Esophagus muscularis mucosa (tissue), 4 donors: ENCODE measurements around the gene SIGLECL1. TPM values are rescaled to one million over a fixed set of nuclear protein-coding genes. Genes with fewer than 3 reads are reported as not detected.

Experiments
- DNase-seq: peaks from one replicate; pipeline ENCODE4 v3.0.0-alpha.2; 2017; ENCODE audit errors: extremely low spot score
- H3K27ac ChIP-seq, 4 donors: fragments of 200-600 bp; sonication (generic); replicated peaks in 1 of 4; 1 replicate in 3 of 4; 2 replicates in 1 of 4; pipeline ENCODE4 v1.5.1; 2016 to 2019; ENCODE audit warnings: mild to moderate bottlenecking in 1 of 4
- H3K27me3 ChIP-seq, 4 donors: fragments of 200-600 bp; sonication (generic); one replicate each; pipeline versions ENCODE4 v1.5.1 to v1.6.0; 2016 to 2019
- H3K36me3 ChIP-seq, 4 donors: fragments of 200-600 bp; sonication (generic); one replicate each; pipeline ENCODE4 v1.5.1; 2016 to 2019
- H3K4me1 ChIP-seq, 4 donors: fragments of 200-600 bp; sonication (generic); one replicate each; pipeline ENCODE4 v1.5.1; 2016 to 2019
- H3K4me3 ChIP-seq, 4 donors: fragments of 200-600 bp; sonication (generic); 1 replicate in 2 of 4; 2 replicates in 2 of 4; pipeline ENCODE4 v1.5.1; 2016 to 2019; ENCODE audit warnings: mild to moderate bottlenecking in 4 of 4, moderate library complexity in 1 of 4
- H3K9me3 ChIP-seq, 4 donors: fragments of 200-600 bp; sonication (generic); 1 replicate in 3 of 4; 2 replicates in 1 of 4; pipeline ENCODE4 v1.5.1; 2016 to 2019
- EP300 ChIP-seq: sonication (generic); formaldehyde crosslinking; IDR thresholded peaks from one replicate; pipeline ENCODE4 v1.6.1; 2017; ENCODE audit warnings: antibody characterized with exemption
- POLR2A ChIP-seq: fragments of 450-650 bp; IDR thresholded peaks from one replicate; pipeline ENCODE4 v1.6.1; 2017; ENCODE audit warnings: antibody characterized with exemption, moderate library complexity, mild to moderate bottlenecking, low read depth
- POLR2AphosphoS5 ChIP-seq, 2 donors: sonication (generic); formaldehyde crosslinking; IDR thresholded peaks; one replicate each; pipeline ENCODE4 v1.6.1; 2017; ENCODE audit warnings: antibody characterized with exemption in 2 of 2
- WGBS: methylation state at CpG from one replicate; pipeline ENCODE4 v1.1.5; 2018; 5-methylcytosine and 5-hydroxymethylcytosine counted together
- intact Hi-C: fragments of 100-400 bp; cut with DNase I; formaldehyde crosslinking; loops from one replicate; pipeline ENCODE4 v1.15.1; 2023
- total RNA-seq, 4 donors: library from RNA; depleted of rRNA; stranded (reverse); fragments of >200 nt; gene quantifications; one replicate each; pipeline versions ENCODE4 v1.1.0 to v1.2.1, GENCODE V29; 2016
- TF ChIP-seq, protein P1 (sequence below), 3 experiments: fragments of 200-600 bp in 2 of 3; fragments of 450-650 bp in 1 of 3; sonication (generic) in 2 of 3; IDR thresholded peaks; one replicate each; pipeline ENCODE4 v1.5.1; 2017 to 2019; ENCODE audit warnings: antibody characterized with exemption in 3 of 3, mild to moderate bottlenecking in 2 of 3, moderate library complexity in 1 of 3

Gene SIGLECL1
- total RNA-seq, 4 donors from 2014 or later = not detected

- intact Hi-C loops = no loop called here
Measured at GRCh38 chr19:51296336-51297093, 45.6 kb downstream of the SIGLECL1 start.

GRCh38 chr19:51297406-51297805, 46.5 kb downstream of the SIGLECL1 start:
- Histone ChIP-seq H3K4me3 (no peak overlapping the region), H3K27me3 (peaks cover 0 to 76% (median 5%) of the 10 kb centered on the region in 4 donors), H3K36me3 (no peaks in the 10 kb centered on the region), H3K4me1 (no peaks in the 10 kb centered on the region), H3K27ac (no peak overlapping the region), H3K9me3 (peaks cover 0 to 10% (median 4%) of the 10 kb centered on the region in 4 donors)
- no peak for DNase-seq
- TF ChIP-seq POLR2AphosphoS5 (IDR thresholded peaks at IDR 0.05) (no peak), EP300 (no peak), POLR2A (no peak)
- TF ChIP-seq, protein P1, sequence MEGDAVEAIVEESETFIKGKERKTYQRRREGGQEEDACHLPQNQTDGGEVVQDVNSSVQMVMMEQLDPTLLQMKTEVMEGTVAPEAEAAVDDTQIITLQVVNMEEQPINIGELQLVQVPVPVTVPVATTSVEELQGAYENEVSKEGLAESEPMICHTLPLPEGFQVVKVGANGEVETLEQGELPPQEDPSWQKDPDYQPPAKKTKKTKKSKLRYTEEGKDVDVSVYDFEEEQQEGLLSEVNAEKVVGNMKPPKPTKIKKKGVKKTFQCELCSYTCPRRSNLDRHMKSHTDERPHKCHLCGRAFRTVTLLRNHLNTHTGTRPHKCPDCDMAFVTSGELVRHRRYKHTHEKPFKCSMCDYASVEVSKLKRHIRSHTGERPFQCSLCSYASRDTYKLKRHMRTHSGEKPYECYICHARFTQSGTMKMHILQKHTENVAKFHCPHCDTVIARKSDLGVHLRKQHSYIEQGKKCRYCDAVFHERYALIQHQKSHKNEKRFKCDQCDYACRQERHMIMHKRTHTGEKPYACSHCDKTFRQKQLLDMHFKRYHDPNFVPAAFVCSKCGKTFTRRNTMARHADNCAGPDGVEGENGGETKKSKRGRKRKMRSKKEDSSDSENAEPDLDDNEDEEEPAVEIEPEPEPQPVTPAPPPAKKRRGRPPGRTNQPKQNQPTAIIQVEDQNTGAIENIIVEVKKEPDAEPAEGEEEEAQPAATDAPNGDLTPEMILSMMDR (IDR thresholded peaks at IDR 0.05) = no peak
- WGBS = 82% methylated on average over 4 of the region's 5 CpGs
- intact Hi-C loops = no loop called here

More at GRCh38 chr19:51296336-51297093, 45.6 kb downstream of the SIGLECL1 start:
- Histone ChIP-seq H3K4me3 (no peak overlapping the region), H3K4me1 (no peaks in the 10 kb centered on the region), H3K36me3 (no peaks in the 10 kb centered on the region), H3K27me3 (peaks cover 0 to 74% (median 5%) of the 10 kb centered on the region in 4 donors), H3K9me3 (peaks cover 0 to 3% (median 0%) of the 10 kb centered on the region in 4 donors), H3K27ac (no peak overlapping the region)
- WGBS = 51% methylated on average over 9 of the region's 9 CpGs
- no peak for DNase-seq
- no peak for TF ChIP-seq EP300
- TF ChIP-seq, protein P1 (IDR thresholded peaks at IDR 0.05) = no peak
- no peak for TF ChIP-seq POLR2A
- no peak for TF ChIP-seq POLR2AphosphoS5 (IDR thresholded peaks at IDR 0.05)

GRCh38 chr19:51301266-51301665, 50.4 kb downstream of the SIGLECL1 start:
- intact Hi-C loops = no loop called here
- Histone ChIP-seq H3K9me3 (peaks cover 0 to 33% (median 18%) of the 10 kb centered on the region in 4 donors), H3K36me3 (no peaks in the 10 kb centered on the region), H3K27ac (no peak overlapping the region), H3K27me3 (peaks cover 0 to 57% (median 0%) of the 10 kb centered on the region in 4 donors), H3K4me1 (no peaks in the 10 kb centered on the region), H3K4me3 (no peak overlapping the region)
- WGBS = 81% methylated on average over 7 of the region's 7 CpGs
- DNase-seq = no peak
- TF ChIP-seq, protein P1 (IDR thresholded peaks at IDR 0.05) = no peak
- no peak for TF ChIP-seq EP300
- TF ChIP-seq POLR2AphosphoS5 (IDR thresholded peaks at IDR 0.05) = no peak
- TF ChIP-seq POLR2A = no peak

DNA sequence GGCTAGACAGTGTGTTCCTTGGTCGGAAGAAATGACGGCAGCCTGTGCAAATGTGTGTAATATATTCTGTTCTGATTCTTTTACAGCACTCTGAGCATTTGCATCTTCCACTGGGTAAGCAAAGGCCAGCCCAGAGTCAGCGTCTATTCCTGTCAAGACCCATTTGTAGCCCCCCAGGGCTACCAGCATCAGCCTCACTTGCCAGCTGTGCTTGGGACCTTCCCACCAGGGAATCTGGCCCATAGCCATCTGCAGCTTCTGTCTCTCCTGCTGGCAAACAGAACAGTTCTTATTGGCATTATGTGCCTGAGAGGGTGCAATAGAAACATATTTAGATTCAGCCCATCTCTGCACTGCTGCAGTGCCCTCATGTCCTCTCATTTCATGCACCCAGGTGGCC, 54.6 kb downstream of the SIGLECL1 start:
- DNase-seq = no peak
- Histone ChIP-seq H3K27ac (no peak overlapping the region), H3K36me3 (no peaks in the 10 kb centered on the region), H3K4me1 (no peaks in the 10 kb centered on the region), H3K4me3 (no peak overlapping the region), H3K9me3 (peaks cover 0 to 52% (median 33%) of the 10 kb centered on the region in 4 donors), H3K27me3 (peaks cover 0 to 66% (median 6%) of the 10 kb centered on the region in 4 donors)
- WGBS = 86% methylated on average over 3 of the region's 3 CpGs
- no peak for TF ChIP-seq POLR2AphosphoS5 (IDR thresholded peaks at IDR 0.05)
- TF ChIP-seq POLR2A = no peak
- TF ChIP-seq, protein P1 (IDR thresholded peaks at IDR 0.05) = no peak
- TF ChIP-seq EP300 = no peak
- intact Hi-C loops = no loop called here
